ENCODE measurements around the gene CD8B2. TPM values are rescaled to one million over a fixed set of nuclear protein-coding genes. Genes with fewer than 3 reads are reported as not detected.

The CD8B2 gene
- total RNA-seq, 1 experiment from 2014 or later = 0.14 TPM

DNA sequence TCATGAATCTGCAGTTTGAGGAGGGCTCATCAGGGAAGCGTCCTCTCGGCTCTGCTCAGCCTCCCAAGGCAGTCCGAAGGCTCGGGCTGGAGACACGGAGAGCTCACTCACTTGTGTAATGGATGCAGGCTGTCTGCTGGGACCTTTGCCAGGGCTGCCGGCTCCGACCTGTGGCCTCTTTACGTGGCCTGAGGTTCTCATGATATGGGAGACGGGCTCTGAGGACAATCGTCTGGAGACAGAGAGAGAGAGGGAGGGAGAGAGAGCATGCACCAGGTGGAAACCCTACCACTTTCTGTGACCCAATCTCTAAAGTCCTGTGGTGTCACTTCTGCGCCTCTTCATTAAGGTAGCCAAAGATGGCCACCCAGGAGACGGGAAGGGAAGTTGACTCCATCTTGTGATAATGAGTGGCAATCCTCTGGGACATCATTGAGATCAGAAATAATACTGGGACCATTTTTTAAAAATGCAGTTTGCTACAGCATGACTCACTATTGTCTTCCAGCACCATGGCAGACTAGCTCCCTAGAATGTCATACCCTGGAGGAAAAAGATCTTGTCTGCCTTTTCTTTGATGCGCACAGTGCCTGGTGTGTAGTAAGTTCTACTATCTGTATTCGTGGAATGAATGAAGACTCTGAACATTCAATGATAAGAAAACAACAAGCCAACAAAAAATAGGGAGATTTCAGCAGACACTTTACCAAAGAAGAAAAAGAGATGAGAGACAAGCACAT lies 60.2 kb downstream of the CD8B2 start:
- no peak overlapping the region for H3K4me3 Mint-ChIP-seq (ENCODE audit: unreplicated experiment)
- CTCF ChIA-PET = no interaction called here
- POLR2A ChIA-PET = no interaction called here
- no peaks in the 10 kb centered on the region for H3K9me3 Mint-ChIP-seq (ENCODE audit: unreplicated experiment)
- Histone ChIP-seq H3K27me3 (replicated peaks; ENCODE audit: control insufficient read depth, insufficient read depth, low read length) (no peaks in the 10 kb centered on the region), H3K9me3 (no peaks in the 10 kb centered on the region), H3K36me3 (ENCODE audit: control insufficient read depth, insufficient read depth, low read length) (no peaks in the 10 kb centered on the region), H3K4me1 (peaks cover 9% of the 10 kb centered on the region; the same call in 1 of the 2 replicates), H3K4me3 (ENCODE audit: low read depth, low read length) (no peak overlapping the region)
- H3K27ac Mint-ChIP-seq (ENCODE audit: unreplicated experiment) = no peak overlapping the region
- H3K27me3 Mint-ChIP-seq (ENCODE audit: insufficient read depth, unreplicated experiment) = peaks cover 2% of the 10 kb centered on the region
- BruUV-seq (replicated peaks) = no TSS peak
- no peak for DNase-seq
- intact Hi-C loops (cut with micrococcal nuclease; ENCODE audit: unreplicated experiment) = no loop called here
- peaks cover 9% of the 10 kb centered on the region for H3K4me1 Mint-ChIP-seq (ENCODE audit: low read depth, unreplicated experiment)
- H3K36me3 Mint-ChIP-seq (ENCODE audit: insufficient read depth, unreplicated experiment) = no peaks in the 10 kb centered on the region
- TF ChIP-seq, protein P1, sequence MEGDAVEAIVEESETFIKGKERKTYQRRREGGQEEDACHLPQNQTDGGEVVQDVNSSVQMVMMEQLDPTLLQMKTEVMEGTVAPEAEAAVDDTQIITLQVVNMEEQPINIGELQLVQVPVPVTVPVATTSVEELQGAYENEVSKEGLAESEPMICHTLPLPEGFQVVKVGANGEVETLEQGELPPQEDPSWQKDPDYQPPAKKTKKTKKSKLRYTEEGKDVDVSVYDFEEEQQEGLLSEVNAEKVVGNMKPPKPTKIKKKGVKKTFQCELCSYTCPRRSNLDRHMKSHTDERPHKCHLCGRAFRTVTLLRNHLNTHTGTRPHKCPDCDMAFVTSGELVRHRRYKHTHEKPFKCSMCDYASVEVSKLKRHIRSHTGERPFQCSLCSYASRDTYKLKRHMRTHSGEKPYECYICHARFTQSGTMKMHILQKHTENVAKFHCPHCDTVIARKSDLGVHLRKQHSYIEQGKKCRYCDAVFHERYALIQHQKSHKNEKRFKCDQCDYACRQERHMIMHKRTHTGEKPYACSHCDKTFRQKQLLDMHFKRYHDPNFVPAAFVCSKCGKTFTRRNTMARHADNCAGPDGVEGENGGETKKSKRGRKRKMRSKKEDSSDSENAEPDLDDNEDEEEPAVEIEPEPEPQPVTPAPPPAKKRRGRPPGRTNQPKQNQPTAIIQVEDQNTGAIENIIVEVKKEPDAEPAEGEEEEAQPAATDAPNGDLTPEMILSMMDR (IDR thresholded peaks at IDR 0.05; ENCODE audit: insufficient read depth in 1 of 2, low read depth in 1 of 2, low read length in 1 of 2, severe bottlenecking in 1 of 2, unreplicated experiment in 1 of 2) = no peak

DNA sequence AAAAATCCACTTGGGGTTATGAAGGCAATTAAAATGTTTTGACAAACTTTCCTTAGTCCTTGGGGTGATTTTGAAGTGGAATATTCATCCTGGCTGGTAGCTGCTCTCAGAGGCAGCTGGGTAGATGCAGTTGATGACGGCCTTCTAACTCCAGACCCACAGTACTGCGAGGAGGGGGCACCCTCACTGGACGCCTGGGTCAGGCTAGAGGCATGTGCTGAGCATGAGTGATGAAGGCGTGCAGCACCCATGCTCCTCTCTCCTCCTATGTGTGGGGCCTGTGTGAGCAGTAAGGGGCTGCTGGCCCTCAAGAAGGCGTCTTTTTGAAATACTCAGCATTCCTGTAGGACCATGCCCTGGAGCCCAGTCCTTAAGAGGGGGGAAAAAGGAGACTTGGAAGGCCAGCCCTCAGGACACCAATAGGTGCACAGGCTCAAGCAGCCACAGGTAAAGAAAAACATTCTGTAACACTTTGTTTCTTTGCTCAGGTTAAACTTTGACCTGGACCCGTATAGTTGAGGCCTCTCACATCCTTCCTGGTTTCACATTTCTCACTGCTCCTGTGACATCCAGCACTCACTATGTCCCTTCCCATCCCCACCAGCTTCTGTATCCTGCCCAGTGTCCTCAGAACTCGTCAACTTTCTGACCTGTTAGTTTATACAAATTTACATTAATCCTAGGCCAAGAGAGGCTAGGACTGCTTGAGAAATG lies 64.4 kb downstream of the CD8B2 start:
- TF ChIP-seq, protein P1 (IDR thresholded peaks at IDR 0.05; ENCODE audit: insufficient read depth in 1 of 2, low read depth in 1 of 2, low read length in 1 of 2, severe bottlenecking in 1 of 2, unreplicated experiment in 1 of 2) = no peak
- Mint-ChIP-seq H3K4me3 (ENCODE audit: unreplicated experiment) (no peak overlapping the region), H3K4me1 (ENCODE audit: low read depth, unreplicated experiment) (peaks cover 9% of the 10 kb centered on the region), H3K9me3 (ENCODE audit: unreplicated experiment) (peaks cover 2% of the 10 kb centered on the region), H3K36me3 (ENCODE audit: insufficient read depth, unreplicated experiment) (no peaks in the 10 kb centered on the region), H3K27me3 (ENCODE audit: insufficient read depth, unreplicated experiment) (no peaks in the 10 kb centered on the region), H3K27ac (ENCODE audit: unreplicated experiment) (no peak overlapping the region)
- Histone ChIP-seq H3K27me3 (replicated peaks; ENCODE audit: control insufficient read depth, insufficient read depth, low read length) (no peaks in the 10 kb centered on the region), H3K9me3 (no peaks in the 10 kb centered on the region), H3K36me3 (ENCODE audit: control insufficient read depth, insufficient read depth, low read length) (no peaks in the 10 kb centered on the region), H3K4me1 (peaks cover 9% of the 10 kb centered on the region; the same call in 1 of the 2 replicates), H3K4me3 (ENCODE audit: low read depth, low read length) (no peak overlapping the region)
- BruUV-seq (replicated peaks) = no TSS peak
- intact Hi-C loops (cut with micrococcal nuclease; ENCODE audit: unreplicated experiment) = no loop called here
- POLR2A ChIA-PET = no interaction called here
- CTCF ChIA-PET = interaction anchor here (0.7 kb wide), 1 partner anchor 289 kb away, joined by 4 read pairs; no protein-coding TSS in a partner anchor
- no peak for DNase-seq

DNA sequence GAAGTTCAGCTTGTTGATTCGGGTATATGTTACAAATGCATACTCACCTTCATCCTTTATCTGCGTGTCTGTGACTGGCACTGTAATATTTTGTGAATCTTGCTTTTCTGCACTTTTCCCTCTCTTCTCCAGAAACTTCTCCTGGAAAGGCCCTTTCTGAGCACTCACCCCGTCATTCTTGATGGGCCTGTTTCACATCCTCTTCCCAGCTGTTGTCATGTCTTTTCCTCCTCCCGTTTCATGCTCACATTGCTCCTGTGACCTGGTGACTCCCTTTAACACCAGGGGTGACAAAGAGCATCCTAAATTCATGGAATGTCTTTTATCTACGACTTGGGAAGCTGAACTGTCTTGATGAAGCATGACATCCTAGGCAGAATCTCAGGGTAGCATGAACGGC lies 65.8 kb downstream of the CD8B2 start:
- CTCF ChIA-PET = no interaction called here
- peaks cover 9% of the 10 kb centered on the region for H3K4me1 Mint-ChIP-seq (ENCODE audit: low read depth, unreplicated experiment)
- no peaks in the 10 kb centered on the region for H3K36me3 Mint-ChIP-seq (ENCODE audit: insufficient read depth, unreplicated experiment)
- intact Hi-C loops (cut with micrococcal nuclease; ENCODE audit: unreplicated experiment) = no loop called here
- Histone ChIP-seq H3K9me3 (no peaks in the 10 kb centered on the region), H3K4me3 (ENCODE audit: low read depth, low read length) (no peak overlapping the region), H3K36me3 (ENCODE audit: control insufficient read depth, insufficient read depth, low read length) (no peaks in the 10 kb centered on the region), H3K4me1 (peaks cover 9% of the 10 kb centered on the region; the same call in 1 of the 2 replicates), H3K27me3 (replicated peaks; ENCODE audit: control insufficient read depth, insufficient read depth, low read length) (no peaks in the 10 kb centered on the region)
- POLR2A ChIA-PET = no interaction called here
- DNase-seq = no peak
- TF ChIP-seq, protein P1 (IDR thresholded peaks at IDR 0.05; ENCODE audit: insufficient read depth in 1 of 2, low read depth in 1 of 2, low read length in 1 of 2, severe bottlenecking in 1 of 2, unreplicated experiment in 1 of 2) = no peak
- H3K4me3 Mint-ChIP-seq (ENCODE audit: unreplicated experiment) = no peak overlapping the region
- peaks cover 9% of the 10 kb centered on the region for H3K9me3 Mint-ChIP-seq (ENCODE audit: unreplicated experiment)
- no TSS peak for BruUV-seq (replicated peaks)
- no peak overlapping the region for H3K27ac Mint-ChIP-seq (ENCODE audit: unreplicated experiment)
- no peaks in the 10 kb centered on the region for H3K27me3 Mint-ChIP-seq (ENCODE audit: insufficient read depth, unreplicated experiment)
